ENCODE data around the gene PARP9. TPM values are rescaled to one million over a fixed set of nuclear protein-coding genes. Genes with fewer than 3 reads are reported as not detected.

PARP9 gene
- total RNA-seq, 5 donors from 2014 or later (not counting 1 experiment from before 2014, with no cell fraction given): 20.2 to 43.0 (median 24.3) TPM

- ChIA-PET POLR2A (no interaction called here), CTCF (no interaction called here)
- Histone ChIP-seq H3K27me3 (replicated peaks in 1 of 2; ENCODE audit: control insufficient read depth in 2 of 2, extremely low read depth in 1 of 2, insufficient read depth in 2 of 2, low read length in 1 of 2) (no peaks in the 10 kb centered on the region), H3K9me3 (no peaks in the 10 kb centered on the region), H3K27ac (ENCODE audit: low read length) (no peak overlapping the region), H3K4me3 (ENCODE audit: control insufficient read depth in 1 of 2, extremely low read depth in 1 of 2, low read length in 1 of 2) (no peak overlapping the region), H3K4me1 (ENCODE audit: control insufficient read depth in 1 of 2, extremely low read depth in 1 of 2, insufficient read depth in 2 of 2, low read length in 2 of 2) (peaks cover 0 to 2% of the 10 kb centered on the region in 2 experiments), H3K36me3 (ENCODE audit: control insufficient read depth in 2 of 2, extremely low read depth in 1 of 2, insufficient read depth in 1 of 2, low read length in 1 of 2) (peaks cover 0 to 5% of the 10 kb centered on the region in 2 donors)
- WGBS (ENCODE audit: insufficient coverage): no CpG with 5 or more reads among the region's 3 CpGs
- Mint-ChIP-seq H3K9me3 (no peaks in the 10 kb centered on the region), H3K36me3 (peaks cover 24% of the 10 kb centered on the region), H3K27ac (no peak overlapping the region), H3K27me3 (no peaks in the 10 kb centered on the region), H3K4me3 (no peak overlapping the region), H3K4me1 (peaks cover 49 to 57% (median 51%) of the 10 kb centered on the region in 3 donors)
- DNase-seq (no peak), ATAC-seq (replicated peaks in 1 of 4) (no peak)
Measured at GRCh38 chr3:122481390-122481789, 82.7 kb downstream of the PARP9 start.

Other genes with a start within 250 kb of the PARP9 start
- not detected for gene CSTA, start 239.1 kb downstream of the PARP9 start, total RNA-seq
- gene MIX23, start 181.1 kb downstream of the PARP9 start, total RNA-seq: 10 to 100 TPM; 15.7 to 27.3 (median 23.5) TPM
- 10 to 100 TPM; 26.6 to 29.6 (median 28.1) TPM for gene FAM162A, start 180.1 kb downstream of the PARP9 start, total RNA-seq
- gene WDR5B, start 148.2 kb downstream of the PARP9 start, total RNA-seq: 10 to 100 TPM in 3 of 5 donors, 1 to 10 TPM in 2; 5.8 to 11.6 (median 10.0) TPM
- gene KPNA1, start 49.4 kb downstream of the PARP9 start, total RNA-seq: 10 to 100 TPM; 55.2 to 65.0 (median 57.5) TPM
- 10 to 100 TPM; 35.1 to 56.2 (median 49.8) TPM for gene DTX3L, start within 50 bp of the PARP9 start, total RNA-seq
- 10 to 100 TPM; 37.3 to 74.9 (median 72.5) TPM for gene PARP15, start 13.3 kb upstream of the PARP9 start, total RNA-seq
- gene PARP14, start 116.5 kb upstream of the PARP9 start, total RNA-seq: 10 to 100 TPM; 46.9 to 70.2 (median 47.9) TPM
- 10 to 100 TPM; 17.7 to 29.5 (median 22.9) TPM for gene HSPBAP1, start 229.5 kb upstream of the PARP9 start, total RNA-seq
- gene SLC49A4, start 230.8 kb upstream of the PARP9 start, total RNA-seq: 1 to 10 TPM; 6.6 to 8.3 (median 7.6) TPM

Data from T-cell (primary cell).